HCT116 (cell line): ENCODE results near the gene AUTS2. TPM values are rescaled to one million over a fixed set of nuclear protein-coding genes. Genes with fewer than 3 reads are reported as not detected.

ENCODE experiments used
- ATAC-seq: fragments of 200-7000 bp; cut with Tn5 transposase; 2 replicates; pipeline ENCODE4 v1.9.1; 2020; ENCODE audit warnings: mild to moderate bottlenecking, moderate library complexity
- BruUV-seq: library from RNA; stranded (reverse); fragments of 400-500 nt; replicated peaks from 2 replicates; lab custom pipeline; 2021; lab: Mats Ljungman, UMichigan
- CTCF ChIA-PET: fragments of 300-600 bp; sonication (Branson Sonifier 250); formaldehyde crosslinking; loops from one replicate; lab custom pipeline; 2021; ENCODE audit warnings: antibody characterized with exemption; lab: Charles Lee
- POLR2A ChIA-PET: fragments of 300-600, 350-600 bp; sonication (Branson Sonifier 250); formaldehyde crosslinking; loops from one replicate; lab custom pipeline; 2021; ENCODE audit warnings: antibody characterized with exemption; lab: Charles Lee
- RAD21 ChIA-PET, 2 experiments: fragments of 300-600 bp; sonication (Branson Sonifier 250); formaldehyde crosslinking; loops; one replicate each; lab custom pipeline; 2023; ENCODE audit warnings: low total read pairs in 2 of 2; ENCODE audit not compliant: uncharacterized antibody in 2 of 2, unreplicated experiment in 2 of 2, low non-redundant PET in 1 of 2; lab: Charles Lee
- DNase-seq: peaks from one replicate; pipeline ENCODE4 v3.0.0-alpha.2; 2010; ENCODE audit warnings: low read depth, low spot score
- H2AFZ ChIP-seq: fragments of 200-600 bp; shearing (Covaris generic), sonication (generic); 2 replicates; pipeline ENCODE4 v1.6.1; 2017; ENCODE audit warnings: low read depth, mixed run types, mixed read lengths, antibody characterized with exemption, low read length; ENCODE audit not compliant: poor library complexity, severe bottlenecking
- H3K27ac ChIP-seq: 2 replicates; pipeline ENCODE4 v1.5.1; 2012; ENCODE audit warnings: low read depth, low read length
- H3K27me3 ChIP-seq: fragments of 200-600 bp; sonication (generic); 2 replicates; pipeline ENCODE4 v1.6.1; 2016; ENCODE audit warnings: mixed run types, low read length, mixed read lengths; ENCODE audit not compliant: insufficient read depth
- H3K36me3 ChIP-seq, 2 experiments: fragments of 200-500 bp in 1 of 2; fragments of 200-600 bp in 1 of 2; sonication (Bioruptor generic) in 1 of 2; sonication (generic) in 1 of 2; 2 replicates each; pipeline versions ENCODE4 v1.5.1 to v1.6.1; 2014 to 2016; ENCODE audit warnings: low read length in 2 of 2, inconsistent platforms in 1 of 2, mixed read lengths in 1 of 2, mixed run types in 1 of 2; ENCODE audit not compliant: insufficient read depth in 2 of 2, control insufficient read depth in 1 of 2
- H3K4me1 ChIP-seq, 2 experiments: fragments of 200-600 bp in 1 of 2; sonication (generic) in 1 of 2; 2 replicates each; pipeline versions ENCODE4 v1.5.1 to v1.6.1; 2012 to 2017; ENCODE audit warnings: low read length in 2 of 2, inconsistent platforms in 1 of 2, mild to moderate bottlenecking in 1 of 2, mixed read lengths in 1 of 2, mixed run types in 1 of 2, moderate library complexity in 1 of 2; ENCODE audit not compliant: insufficient read depth in 2 of 2, control insufficient read depth in 1 of 2
- H3K4me2 ChIP-seq: fragments of 200-600 bp; sonication (generic); 2 replicates; pipeline ENCODE4 v1.6.1; 2017; ENCODE audit warnings: mixed run types, low read length, mixed read lengths
- H3K4me3 ChIP-seq, 2 experiments: fragments of 200-600 bp in 1 of 2; sonication (generic) in 1 of 2; replicated peaks in 1 of 2; 2 replicates each; pipeline ENCODE4 v1.5.1; 2011 to 2016; ENCODE audit warnings: low read length in 2 of 2, control low read depth in 1 of 2, low read depth in 1 of 2, mild to moderate bottlenecking in 1 of 2, mixed read lengths in 1 of 2, mixed run types in 1 of 2
- H3K79me2 ChIP-seq: fragments of 200-600 bp; sonication (generic); 2 replicates; pipeline ENCODE4 v1.6.1; 2017; ENCODE audit warnings: mild to moderate bottlenecking, mixed run types, low read length, moderate library complexity, mixed read lengths; ENCODE audit not compliant: insufficient read depth
- H3K9ac ChIP-seq: fragments of 200-600 bp; sonication (generic); 2 replicates; pipeline ENCODE4 v1.6.1; 2016; ENCODE audit warnings: low read length, mixed read lengths
- H3K9me2 ChIP-seq: fragments of 200-600 bp; sonication (generic), shearing (Covaris generic); 2 replicates; pipeline ENCODE4 v1.6.1; 2017; ENCODE audit warnings: mixed run types, mild to moderate bottlenecking, moderate library complexity; ENCODE audit not compliant: insufficient read depth
- H3K9me3 ChIP-seq, 2 experiments: fragments of 200-500 bp in 1 of 2; fragments of 200-600 bp in 1 of 2; sonication (Bioruptor generic) in 1 of 2; sonication (generic) in 1 of 2; 2 replicates each; pipeline ENCODE4 v1.6.1; 2014 to 2017; ENCODE audit warnings: low read length in 2 of 2, mixed read lengths in 2 of 2, inconsistent platforms in 1 of 2, low read depth in 1 of 2, mild to moderate bottlenecking in 1 of 2, mixed run types in 1 of 2, moderate library complexity in 1 of 2; ENCODE audit not compliant: control insufficient read depth in 1 of 2, insufficient read depth in 1 of 2
- H4K20me1 ChIP-seq: fragments of 200-600 bp; sonication (generic), shearing (Covaris generic); 2 replicates; pipeline ENCODE4 v1.6.1; 2017; ENCODE audit warnings: mixed run types, mild to moderate bottlenecking, moderate library complexity; ENCODE audit not compliant: insufficient read depth
- CBX3 ChIP-seq: IDR thresholded peaks from 2 replicates; pipeline ENCODE4 v1.6.1; 2012; ENCODE audit warnings: low read depth
- CEBPB ChIP-seq: IDR thresholded peaks from 2 replicates; pipeline ENCODE4 v1.6.1; 2012; ENCODE audit warnings: low read depth
- ELF1 ChIP-seq: IDR thresholded peaks from 2 replicates; pipeline ENCODE4 v1.6.1; 2012; ENCODE audit warnings: low read depth, borderline replicate concordance
- EZH2 ChIP-seq: fragments of 200-600 bp; sonication (generic); IDR thresholded peaks from 2 replicates; pipeline ENCODE4 v1.6.1; 2017; ENCODE audit warnings: antibody characterized with exemption, mixed run types
- FOSL1 ChIP-seq: IDR thresholded peaks from 2 replicates; pipeline ENCODE4 v1.6.1; 2012; ENCODE audit warnings: low read depth
- MAX ChIP-seq: IDR thresholded peaks from 2 replicates; pipeline ENCODE4 v1.6.1; 2012
- SIN3A ChIP-seq: IDR thresholded peaks from 2 replicates; pipeline ENCODE4 v1.6.1; 2012; ENCODE audit warnings: low read depth
- SP1 ChIP-seq: IDR thresholded peaks from 2 replicates; pipeline ENCODE4 v1.6.1; 2012; ENCODE audit warnings: low read depth
- SRF ChIP-seq: IDR thresholded peaks from 2 replicates; pipeline ENCODE4 v1.6.1; 2012; ENCODE audit warnings: low read depth
- TCF7L2 ChIP-seq: IDR thresholded peaks from 2 replicates; pipeline ENCODE4 v1.7.0; 2011; ENCODE audit warnings: borderline replicate concordance, inconsistent platforms; ENCODE audit not compliant: insufficient read depth, insufficient read length; ENCODE audit errors: extremely low read depth
- intact Hi-C: fragments of 100-400 bp; cut with micrococcal nuclease; formaldehyde crosslinking; loops from 2 replicates; pipeline ENCODE4 v1.10.0; 2022
- total RNA-seq: library from RNA; stranded (reverse); gene quantifications from one replicate; pipeline ENCODE4 v1.2.1, GENCODE V29; 2021; ENCODE audit not compliant: unreplicated experiment
- TF ChIP-seq, protein P1 (sequence below): IDR thresholded peaks from 2 replicates; pipeline ENCODE4 v1.6.1; 2012; ENCODE audit warnings: low read depth
- TF ChIP-seq, protein P2 (sequence below), 3 experiments: fragments of 200-600 bp in 1 of 3; sonication (generic) in 1 of 3; IDR thresholded peaks in 2 of 3; conservative IDR thresholded peaks in 1 of 3; 2 replicates each; pipeline ENCODE4 v1.5.1; 2012 to 2017; ENCODE audit warnings: low read depth in 2 of 3, low read length in 2 of 3, antibody characterized with exemption in 1 of 3, borderline replicate concordance in 1 of 3, control low read depth in 1 of 3, mild to moderate bottlenecking in 1 of 3, mixed read lengths in 1 of 3, mixed run types in 1 of 3, moderate library complexity in 1 of 3; ENCODE audit not compliant: insufficient read depth in 1 of 3

AUTS2 gene
- total RNA-seq, 1 experiment from 2014 or later, result 0.93 TPM

GRCh38 chr7:70374772-70375533 lies 776.7 kb downstream of the AUTS2 start (continued):
- TF ChIP-seq, protein P1, sequence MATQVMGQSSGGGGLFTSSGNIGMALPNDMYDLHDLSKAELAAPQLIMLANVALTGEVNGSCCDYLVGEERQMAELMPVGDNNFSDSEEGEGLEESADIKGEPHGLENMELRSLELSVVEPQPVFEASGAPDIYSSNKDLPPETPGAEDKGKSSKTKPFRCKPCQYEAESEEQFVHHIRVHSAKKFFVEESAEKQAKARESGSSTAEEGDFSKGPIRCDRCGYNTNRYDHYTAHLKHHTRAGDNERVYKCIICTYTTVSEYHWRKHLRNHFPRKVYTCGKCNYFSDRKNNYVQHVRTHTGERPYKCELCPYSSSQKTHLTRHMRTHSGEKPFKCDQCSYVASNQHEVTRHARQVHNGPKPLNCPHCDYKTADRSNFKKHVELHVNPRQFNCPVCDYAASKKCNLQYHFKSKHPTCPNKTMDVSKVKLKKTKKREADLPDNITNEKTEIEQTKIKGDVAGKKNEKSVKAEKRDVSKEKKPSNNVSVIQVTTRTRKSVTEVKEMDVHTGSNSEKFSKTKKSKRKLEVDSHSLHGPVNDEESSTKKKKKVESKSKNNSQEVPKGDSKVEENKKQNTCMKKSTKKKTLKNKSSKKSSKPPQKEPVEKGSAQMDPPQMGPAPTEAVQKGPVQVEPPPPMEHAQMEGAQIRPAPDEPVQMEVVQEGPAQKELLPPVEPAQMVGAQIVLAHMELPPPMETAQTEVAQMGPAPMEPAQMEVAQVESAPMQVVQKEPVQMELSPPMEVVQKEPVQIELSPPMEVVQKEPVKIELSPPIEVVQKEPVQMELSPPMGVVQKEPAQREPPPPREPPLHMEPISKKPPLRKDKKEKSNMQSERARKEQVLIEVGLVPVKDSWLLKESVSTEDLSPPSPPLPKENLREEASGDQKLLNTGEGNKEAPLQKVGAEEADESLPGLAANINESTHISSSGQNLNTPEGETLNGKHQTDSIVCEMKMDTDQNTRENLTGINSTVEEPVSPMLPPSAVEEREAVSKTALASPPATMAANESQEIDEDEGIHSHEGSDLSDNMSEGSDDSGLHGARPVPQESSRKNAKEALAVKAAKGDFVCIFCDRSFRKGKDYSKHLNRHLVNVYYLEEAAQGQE, result no peak
- TF ChIP-seq SP1, result no peak
- no peak for TF ChIP-seq EZH2
- TF ChIP-seq, protein P2, sequence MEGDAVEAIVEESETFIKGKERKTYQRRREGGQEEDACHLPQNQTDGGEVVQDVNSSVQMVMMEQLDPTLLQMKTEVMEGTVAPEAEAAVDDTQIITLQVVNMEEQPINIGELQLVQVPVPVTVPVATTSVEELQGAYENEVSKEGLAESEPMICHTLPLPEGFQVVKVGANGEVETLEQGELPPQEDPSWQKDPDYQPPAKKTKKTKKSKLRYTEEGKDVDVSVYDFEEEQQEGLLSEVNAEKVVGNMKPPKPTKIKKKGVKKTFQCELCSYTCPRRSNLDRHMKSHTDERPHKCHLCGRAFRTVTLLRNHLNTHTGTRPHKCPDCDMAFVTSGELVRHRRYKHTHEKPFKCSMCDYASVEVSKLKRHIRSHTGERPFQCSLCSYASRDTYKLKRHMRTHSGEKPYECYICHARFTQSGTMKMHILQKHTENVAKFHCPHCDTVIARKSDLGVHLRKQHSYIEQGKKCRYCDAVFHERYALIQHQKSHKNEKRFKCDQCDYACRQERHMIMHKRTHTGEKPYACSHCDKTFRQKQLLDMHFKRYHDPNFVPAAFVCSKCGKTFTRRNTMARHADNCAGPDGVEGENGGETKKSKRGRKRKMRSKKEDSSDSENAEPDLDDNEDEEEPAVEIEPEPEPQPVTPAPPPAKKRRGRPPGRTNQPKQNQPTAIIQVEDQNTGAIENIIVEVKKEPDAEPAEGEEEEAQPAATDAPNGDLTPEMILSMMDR (IDR thresholded peaks at IDR 0.05 in 2 of 3, conservative IDR thresholded peaks at IDR 0.05 in 1 of 3; ENCODE audit: borderline replicate concordance in 1 of 3, insufficient read depth in 1 of 3, low read depth in 2 of 3, low read length in 2 of 3), result no peak

GRCh38 chr7:70376561-70377031 lies 778.3 kb downstream of the AUTS2 start:
- ATAC-seq (no peak), DNase-seq (no peak)
- Histone ChIP-seq H3K79me2 (no peaks in the 10 kb centered on the region), H2AFZ (no peak overlapping the region), H3K9ac (no peak overlapping the region), H4K20me1 (no peaks in the 10 kb centered on the region), H3K4me2 (no peak overlapping the region), H3K4me3 (no peak overlapping the region), H3K36me3 (no peaks in the 10 kb centered on the region), H3K4me1 (no peaks in the 10 kb centered on the region), H3K27me3 (no peaks in the 10 kb centered on the region), H3K9me2 (no peaks in the 10 kb centered on the region), H3K9me3 (peaks cover 3 to 21% of the 10 kb centered on the region in 2 experiments; a peak in 2 of 4 replicates), H3K27ac (no peak overlapping the region)
- RAD21 ChIA-PET, result no interaction called here
- intact Hi-C loops, result no loop called here
- CTCF ChIA-PET, result no interaction called here
- POLR2A ChIA-PET, result no interaction called here
- no TSS peak for BruUV-seq
- TF ChIP-seq SRF, result no peak
- no peak for TF ChIP-seq CBX3
- no peak for TF ChIP-seq SIN3A
- no peak for TF ChIP-seq MAX
- TF ChIP-seq FOSL1, result no peak
- no peak for TF ChIP-seq CEBPB
- TF ChIP-seq ELF1, result no peak
- TF ChIP-seq TCF7L2, result no peak
- TF ChIP-seq, protein P2 (IDR thresholded peaks at IDR 0.05 in 2 of 3, conservative IDR thresholded peaks at IDR 0.05 in 1 of 3; ENCODE audit: borderline replicate concordance in 1 of 3, insufficient read depth in 1 of 3, low read depth in 2 of 3, low read length in 2 of 3), result no peak
